ENCODE results near the gene PAPPA2.

PAPPA2 gene

GRCh38 chr1:176767714-176768136, 304.8 kb downstream of the PAPPA2 start:
- no peak for DNase-seq (ENCODE audit: low read depth in 2 of 2)

GRCh38 chr1:176768532-176768931, 305.6 kb downstream of the PAPPA2 start:
- no peak for DNase-seq (ENCODE audit: low read depth in 2 of 2)

- no peak for DNase-seq (ENCODE audit: low read depth in 2 of 2)
Measured at GRCh38 chr1:176770066-176770465, 307.1 kb downstream of the PAPPA2 start.

- DNase-seq (ENCODE audit: low read depth in 2 of 2), result no peak
Measured at GRCh38 chr1:176773038-176773437, 310.1 kb downstream of the PAPPA2 start.

GRCh38 chr1:176774224-176774623, 311.2 kb downstream of the PAPPA2 start:
- DNase-seq (ENCODE audit: low read depth in 2 of 2), result no peak

- DNase-seq (ENCODE audit: low read depth in 2 of 2), result no peak
Measured at GRCh38 chr1:176775378-176775777, 312.4 kb downstream of the PAPPA2 start.

- no peak for DNase-seq (ENCODE audit: low read depth in 2 of 2)
Measured at GRCh38 chr1:176775996-176776395, 313.0 kb downstream of the PAPPA2 start.

GRCh38 chr1:176778056-176778455, 315.1 kb downstream of the PAPPA2 start:
- no peak for DNase-seq (ENCODE audit: low read depth in 2 of 2)

GRCh38 chr1:176779992-176780328, 317.0 kb downstream of the PAPPA2 start:
- no peak for DNase-seq (ENCODE audit: low read depth in 2 of 2)

GRCh38 chr1:176783309-176783708, 320.3 kb downstream of the PAPPA2 start:
- DNase-seq (ENCODE audit: low read depth in 2 of 2), result no peak

- DNase-seq (ENCODE audit: low read depth in 2 of 2), result no peak
Measured at GRCh38 chr1:176785056-176785455, 322.1 kb downstream of the PAPPA2 start.

GRCh38 chr1:176785791-176786190, 322.8 kb downstream of the PAPPA2 start:
- DNase-seq (ENCODE audit: low read depth in 2 of 2), result no peak

GRCh38 chr1:176786274-176786673, 323.3 kb downstream of the PAPPA2 start:
- no peak for DNase-seq (ENCODE audit: low read depth in 2 of 2)

GRCh38 chr1:176789571-176790090, 326.7 kb downstream of the PAPPA2 start:
- no peak for DNase-seq (ENCODE audit: low read depth in 2 of 2)

- DNase-seq (ENCODE audit: low read depth in 2 of 2), result no peak
Measured at GRCh38 chr1:176790786-176791185, 327.8 kb downstream of the PAPPA2 start.

GRCh38 chr1:176791906-176792305, 328.9 kb downstream of the PAPPA2 start:
- no peak for DNase-seq (ENCODE audit: low read depth in 2 of 2)

GRCh38 chr1:176794897-176795508, 332.0 kb downstream of the PAPPA2 start:
- DNase-seq (ENCODE audit: low read depth in 2 of 2), result no peak

- no peak for DNase-seq (ENCODE audit: low read depth in 2 of 2)
Measured at GRCh38 chr1:176795929-176796328, 333.0 kb downstream of the PAPPA2 start.

GRCh38 chr1:176796583-176796982, 333.6 kb downstream of the PAPPA2 start:
- no peak for DNase-seq (ENCODE audit: low read depth in 2 of 2)

- no peak for DNase-seq (ENCODE audit: low read depth in 2 of 2)
Measured at GRCh38 chr1:176799327-176799726, 336.4 kb downstream of the PAPPA2 start.

- DNase-seq (ENCODE audit: low read depth in 2 of 2), result no peak
Measured at GRCh38 chr1:176800978-176801513, 338.1 kb downstream of the PAPPA2 start.

- no peak for DNase-seq (ENCODE audit: low read depth in 2 of 2)
Measured at GRCh38 chr1:176801514-176802020, 338.6 kb downstream of the PAPPA2 start.

GRCh38 chr1:176802316-176802715, 339.3 kb downstream of the PAPPA2 start:
- no peak for DNase-seq (ENCODE audit: low read depth in 2 of 2)

- DNase-seq (ENCODE audit: low read depth in 2 of 2), result no peak
Measured at GRCh38 chr1:176803042-176803441, 340.1 kb downstream of the PAPPA2 start.

Measured in activated CD4-positive, alpha-beta T cell treated with anti-CD3 and anti-CD28 coated beads for 24 hours (primary cell).